Tongue (tissue), 2 donors: ENCODE data around the gene ADAMTS14. TPM values are rescaled to one million over a fixed set of nuclear protein-coding genes. Genes with fewer than 3 reads are reported as not detected.

Source experiments
- DNase-seq: peaks from one replicate; pipeline ENCODE4 v3.0.0-alpha.2; 2015
- total RNA-seq: library from RNA; depleted of rRNA; stranded (reverse); fragments of >200 nt; gene quantifications from one replicate; pipeline ENCODE4 v1.2.3, GENCODE V29; 2014

The ADAMTS14 gene
- total RNA-seq, 1 donor from 2014 or later: 12.6 TPM

DNA sequence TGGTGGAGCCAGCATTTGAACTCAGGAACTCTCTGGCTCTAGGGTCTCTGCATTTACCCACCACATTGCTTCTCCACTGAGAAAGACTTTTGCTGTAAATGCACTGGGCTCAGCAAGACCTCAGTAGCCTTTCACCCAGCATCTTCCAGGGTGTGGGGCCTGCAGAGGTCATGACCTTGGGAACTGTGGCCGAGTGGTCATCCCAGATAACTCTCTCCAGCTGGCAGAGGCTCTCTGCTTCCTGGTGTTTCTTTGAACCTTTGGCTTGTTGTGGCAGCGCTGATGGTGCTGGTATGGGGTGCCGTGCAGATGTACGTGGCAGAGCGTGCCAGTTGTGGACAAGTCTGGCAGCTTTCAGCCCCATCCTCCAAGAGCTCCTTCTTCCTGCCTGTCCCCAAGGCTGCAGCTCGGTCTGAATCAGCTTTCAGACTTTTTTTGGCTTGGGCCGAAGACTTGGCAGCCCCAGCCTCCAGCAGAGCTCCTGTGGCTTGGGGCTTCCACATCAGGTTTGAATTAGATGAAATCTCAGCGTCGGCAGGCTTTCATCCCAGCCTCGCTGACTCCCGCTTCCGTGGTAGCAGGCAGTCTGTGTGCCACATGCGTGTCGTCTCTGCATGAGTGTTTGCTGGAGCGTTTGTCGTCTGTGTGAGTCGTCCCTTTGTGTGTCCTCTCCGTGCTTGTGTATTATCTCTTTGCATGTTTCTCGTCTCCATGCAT lies 21.5 kb downstream of the ADAMTS14 start:
- peak; percentile 78 for DNase-seq

DNA sequence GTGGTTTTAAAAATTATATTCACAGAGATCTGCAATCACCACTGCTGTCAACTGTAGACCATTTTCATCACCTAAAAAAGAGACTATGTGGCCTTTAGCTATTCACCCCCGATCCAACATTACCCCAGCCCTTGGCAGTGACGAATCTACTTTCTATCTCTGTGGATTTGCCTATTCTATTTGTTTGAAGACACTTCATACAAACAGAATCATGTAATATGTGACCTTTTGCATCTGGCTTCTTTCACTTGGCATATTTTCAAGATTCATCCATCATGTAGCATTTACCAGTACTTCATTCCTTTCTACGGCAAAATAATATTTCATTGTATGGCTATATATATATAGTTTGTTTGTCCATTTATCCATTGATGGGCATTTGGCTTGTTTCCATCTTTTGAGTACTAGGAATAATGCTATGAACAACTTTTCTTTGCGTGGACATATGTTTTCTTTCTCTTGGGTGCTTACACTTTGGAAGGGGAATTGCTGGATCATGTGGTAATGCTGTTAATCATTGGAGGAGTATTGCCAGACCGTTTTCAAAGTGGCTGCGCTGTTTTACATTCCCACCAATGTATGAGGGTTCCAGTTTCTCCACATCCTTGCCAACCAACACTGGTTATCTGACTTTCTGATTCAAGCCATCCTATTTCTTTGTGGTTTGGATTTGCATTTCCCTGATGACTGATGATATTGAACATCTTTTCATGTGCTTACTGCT lies 22.3 kb downstream of the ADAMTS14 start:
- peak; percentile 58 for DNase-seq

DNA sequence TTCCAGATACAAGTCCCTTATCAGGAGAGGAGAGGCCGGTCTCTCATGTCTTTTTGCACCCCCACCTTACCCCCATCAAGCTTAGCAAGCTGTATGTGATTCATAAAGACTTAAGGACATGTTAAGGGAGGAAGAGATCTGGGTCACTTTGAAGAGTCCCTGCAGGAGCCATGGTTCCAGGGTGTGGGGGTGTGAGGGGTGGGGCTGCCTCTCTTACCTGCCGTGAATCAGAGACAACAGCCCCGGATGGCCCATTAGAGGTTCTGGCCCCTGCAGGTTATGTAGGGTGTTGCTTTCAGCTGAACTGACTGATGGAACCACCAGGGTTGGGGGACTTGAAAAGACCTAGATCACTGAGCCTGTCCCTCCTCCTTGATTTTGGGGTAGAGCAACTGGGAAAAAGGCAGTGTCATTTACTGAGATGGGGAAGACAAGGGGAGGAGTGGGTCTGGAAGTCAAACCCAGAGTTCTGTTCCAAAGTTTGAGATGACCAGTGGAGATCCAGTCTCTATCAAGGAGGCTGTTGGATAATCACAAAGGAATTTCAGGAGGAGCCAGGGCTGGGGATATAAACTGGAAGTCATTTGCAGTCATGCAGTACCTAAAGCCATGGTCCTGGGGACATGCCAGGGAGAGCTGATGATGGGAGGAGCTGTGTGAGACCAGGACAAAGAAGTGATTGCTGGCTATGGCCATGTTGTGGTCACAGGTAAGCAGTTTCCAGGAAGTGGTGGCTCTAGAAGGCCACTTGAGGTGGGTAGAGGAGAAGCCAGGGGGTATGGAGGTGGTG lies 23.1 kb downstream of the ADAMTS14 start:
- DNase-seq: no peak

DNA sequence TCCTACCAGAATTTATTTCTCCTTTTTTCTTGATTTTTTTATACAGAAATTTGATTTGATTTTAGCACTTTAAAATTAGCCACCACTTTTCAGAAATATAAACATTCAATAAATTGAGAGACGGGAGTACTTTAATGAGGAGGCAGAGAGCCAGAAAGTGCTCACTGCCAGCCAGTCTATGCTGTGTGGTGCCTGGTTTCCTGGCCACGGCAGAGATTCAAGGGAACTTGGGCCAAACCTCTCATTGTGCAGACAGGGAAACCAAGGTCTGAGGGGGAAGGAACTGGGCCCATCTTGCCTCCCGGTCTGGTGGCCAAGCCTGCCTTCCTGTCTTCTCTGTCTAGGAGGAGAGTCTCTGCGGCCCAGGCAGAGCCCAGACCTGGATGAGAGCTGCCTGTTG lies 25.9 kb downstream of the ADAMTS14 start:
- no peak for DNase-seq

DNA sequence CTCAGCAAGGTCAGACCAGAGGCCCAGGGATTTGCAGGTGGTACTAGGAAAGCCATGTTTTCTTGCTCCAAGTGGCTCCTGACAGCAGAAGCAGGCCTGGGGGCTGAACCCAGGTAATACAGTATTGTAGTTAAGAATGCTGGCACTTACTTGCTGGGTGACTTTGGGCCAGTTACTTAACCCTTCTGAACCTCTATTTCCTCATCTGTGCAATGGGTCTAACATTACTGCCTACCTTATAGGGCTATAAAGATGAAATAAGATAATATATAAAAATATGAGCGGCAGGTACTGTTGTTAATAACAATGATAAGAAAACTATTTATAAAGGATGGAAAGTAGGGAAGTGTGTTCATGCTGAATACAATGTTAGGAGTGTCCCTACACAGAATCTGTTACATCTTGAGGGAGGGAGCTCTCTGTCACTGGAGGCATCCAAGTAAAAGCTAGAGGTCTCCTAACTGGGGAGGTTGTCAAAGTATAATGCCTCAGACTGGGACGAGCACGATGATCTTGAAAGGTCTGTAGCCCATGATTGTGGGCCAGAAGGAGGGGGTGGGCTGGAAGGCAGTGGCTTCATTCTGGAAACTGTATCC lies 26.9 kb downstream of the ADAMTS14 start:
- DNase-seq: no peak

DNA sequence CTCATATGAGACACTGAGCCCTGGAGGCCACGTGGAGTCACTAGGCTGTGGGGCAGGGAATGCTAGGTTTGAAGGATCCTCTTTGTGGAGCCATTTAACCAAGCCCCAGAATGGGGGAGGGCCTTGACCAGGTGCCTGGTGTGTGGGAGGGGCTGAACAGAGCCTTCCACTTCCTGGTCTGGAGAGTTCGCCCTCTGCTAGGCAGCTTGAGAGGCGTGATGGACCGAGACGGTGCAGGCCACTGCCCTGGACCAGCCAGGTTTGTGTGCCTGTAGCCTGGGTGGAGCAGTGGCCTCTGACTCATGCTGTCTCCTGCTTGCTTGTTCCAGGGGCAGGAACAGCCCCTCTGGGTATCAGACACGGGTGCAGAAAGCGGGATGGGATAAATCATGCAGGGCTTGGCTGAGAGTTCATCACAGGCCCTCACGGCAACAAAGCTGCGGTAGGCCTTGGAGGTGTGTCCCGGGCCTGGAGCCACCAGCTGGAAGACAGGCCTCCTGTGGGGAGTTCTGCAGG lies 27.4 kb downstream of the ADAMTS14 start:
- DNase-seq: no peak

DNA sequence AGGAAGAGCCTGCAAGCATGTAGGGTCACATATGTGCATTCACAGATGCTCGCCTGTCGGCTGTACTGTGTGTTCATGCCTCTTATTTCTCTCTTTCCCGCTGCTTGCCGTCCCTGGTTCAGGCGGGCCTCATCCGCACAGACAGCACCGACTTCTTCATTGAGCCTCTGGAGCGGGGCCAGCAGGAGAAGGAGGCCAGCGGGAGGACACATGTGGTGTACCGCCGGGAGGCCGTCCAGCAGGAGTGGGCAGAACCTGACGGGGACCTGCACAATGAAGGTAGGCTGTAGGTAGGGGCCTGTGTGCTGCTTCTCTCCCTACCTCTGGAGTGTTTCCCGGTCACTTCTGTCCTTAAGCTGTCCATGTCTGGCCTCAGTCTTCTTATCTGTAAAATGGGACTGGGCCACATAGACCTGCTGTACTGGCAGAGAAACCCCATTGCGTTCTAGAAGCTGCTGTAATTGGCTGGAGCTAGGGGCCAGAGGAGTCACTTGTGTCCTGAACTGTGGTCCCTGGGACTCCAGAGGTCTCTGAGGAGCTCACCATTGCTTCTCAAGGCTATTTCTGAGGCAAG lies 30.0 kb downstream of the ADAMTS14 start:
- DNase-seq: no peak

DNA sequence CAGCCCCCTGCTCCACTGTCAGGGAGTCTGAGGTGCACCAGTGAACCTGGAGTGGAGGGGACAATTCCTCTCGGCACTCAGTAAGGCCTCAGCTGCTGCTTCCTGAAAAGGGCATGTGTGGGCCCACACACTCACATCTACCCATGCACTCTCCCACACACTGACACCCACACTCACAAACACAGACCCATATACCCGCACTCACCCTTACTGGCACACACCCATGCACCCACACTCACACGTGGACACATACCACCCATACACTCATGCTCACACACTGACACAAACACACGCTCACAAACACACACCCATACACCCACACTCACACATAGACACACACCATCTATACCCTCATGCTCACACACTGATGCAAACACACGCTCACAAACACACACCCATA lies 31.9 kb downstream of the ADAMTS14 start:
- DNase-seq: no peak

DNA sequence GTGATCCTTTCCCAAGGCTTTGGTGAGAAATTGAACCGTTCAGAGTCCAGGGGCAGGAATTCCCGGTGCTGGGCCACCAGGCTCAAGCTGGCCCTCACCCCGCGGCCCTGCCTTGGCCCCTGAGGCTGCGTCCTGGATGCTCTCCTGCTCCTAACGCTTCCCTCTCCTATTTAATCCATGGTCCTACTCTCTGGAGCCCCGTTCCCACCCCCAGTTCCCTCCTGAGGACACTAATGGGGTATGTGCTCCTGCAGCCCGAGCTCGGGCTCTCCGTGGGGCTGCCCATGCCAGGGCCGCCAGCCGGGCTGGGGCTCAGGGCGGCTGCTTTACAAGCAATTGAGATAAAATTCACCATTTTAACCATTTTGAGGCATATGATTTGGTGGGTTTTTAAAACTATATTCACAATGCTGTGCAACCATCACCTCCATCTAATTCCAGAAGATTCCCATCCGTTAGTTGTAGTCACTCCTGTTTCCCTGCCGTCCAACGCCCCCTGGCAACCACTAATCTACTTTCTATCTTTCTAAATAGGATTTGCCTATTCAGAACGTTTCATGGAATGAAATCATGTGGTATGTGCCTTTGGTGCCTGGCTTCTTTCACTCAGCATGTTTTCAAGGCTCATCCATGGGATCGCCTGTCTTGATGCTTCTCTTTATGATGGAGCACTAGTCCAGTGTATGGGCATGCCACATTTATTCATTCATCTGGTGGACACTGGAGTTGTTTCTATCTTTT lies 33.0 kb downstream of the ADAMTS14 start:
- no peak for DNase-seq

DNA sequence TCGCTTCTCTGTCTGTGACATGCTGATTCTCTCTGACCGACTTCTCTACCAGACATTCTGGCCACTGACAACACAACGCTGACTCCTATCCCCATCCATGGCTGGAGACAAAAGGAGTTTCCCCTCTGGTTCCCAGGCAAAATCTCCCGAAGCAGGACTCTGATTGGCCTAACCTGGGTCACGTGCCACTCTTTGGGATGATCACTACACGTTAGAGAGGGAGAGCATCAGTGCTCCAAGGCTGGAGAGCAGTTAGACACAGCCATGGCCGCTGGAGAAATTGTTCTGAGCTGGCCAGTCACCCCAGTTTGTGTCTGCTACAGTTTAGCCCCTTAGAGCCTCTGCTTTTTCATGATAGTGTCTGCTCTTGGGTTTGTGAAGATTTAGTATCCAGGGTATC lies 38.9 kb downstream of the ADAMTS14 start:
- DNase-seq: no peak

DNA sequence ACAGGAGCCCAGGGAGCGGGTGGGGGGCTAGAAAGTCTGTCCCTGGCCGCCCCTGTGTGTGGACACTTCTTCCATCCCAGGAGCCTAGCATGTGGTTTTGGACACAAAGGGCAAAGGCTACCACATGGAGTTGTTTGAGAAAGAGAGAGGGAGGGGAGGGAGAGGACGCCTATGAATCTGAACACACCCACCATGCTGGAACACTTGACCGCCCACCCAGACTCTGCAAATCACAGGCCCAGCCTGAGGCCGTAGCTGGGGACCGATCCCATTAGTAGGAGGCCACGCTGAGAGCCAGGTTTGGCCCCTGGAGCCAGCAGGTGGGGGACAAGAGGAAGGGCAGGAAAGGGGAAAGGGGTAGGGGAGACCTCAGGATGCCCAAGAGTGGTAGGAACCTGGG lies 39.6 kb downstream of the ADAMTS14 start:
- DNase-seq: no peak

DNA sequence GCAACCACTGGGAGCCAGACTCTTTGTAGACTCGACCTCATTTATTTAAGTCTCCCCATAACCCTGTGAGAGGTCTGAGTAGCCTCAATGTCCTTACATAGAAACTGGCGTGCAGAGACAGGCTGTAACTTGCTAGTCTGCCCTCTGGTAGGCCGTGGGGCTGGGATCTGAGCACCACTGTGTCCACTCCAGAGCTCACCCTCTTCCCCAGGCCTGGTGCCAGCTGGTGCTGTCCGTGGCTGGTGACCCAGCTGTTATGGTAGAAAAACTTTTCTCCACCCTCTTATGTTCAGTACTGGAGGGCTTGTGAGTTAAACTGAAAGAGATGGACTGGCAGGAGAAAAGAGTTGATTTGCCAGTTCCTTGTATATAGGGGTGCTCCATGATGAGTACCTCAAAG lies 41.9 kb downstream of the ADAMTS14 start:
- peak; percentile 43 for DNase-seq

DNA sequence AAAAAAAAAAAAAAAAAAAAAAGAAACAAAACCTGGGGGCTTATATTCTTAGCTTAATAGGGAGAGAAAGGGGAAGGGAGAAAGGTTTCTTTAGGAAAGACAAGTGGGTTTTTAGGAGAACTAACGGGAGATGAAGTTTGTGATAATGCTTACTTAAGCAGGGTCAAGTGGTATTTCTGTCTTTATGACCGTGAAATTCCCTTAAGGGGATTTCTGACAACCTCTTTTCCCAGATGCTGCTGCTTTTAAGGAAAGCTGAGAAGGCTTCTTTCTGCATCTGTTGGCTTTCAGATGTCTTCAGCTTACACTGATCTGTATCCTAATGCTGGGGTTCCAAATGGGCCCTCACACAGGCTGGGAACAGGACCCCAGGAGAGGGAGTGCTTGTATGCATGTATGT lies 42.6 kb downstream of the ADAMTS14 start:
- no peak for DNase-seq

DNA sequence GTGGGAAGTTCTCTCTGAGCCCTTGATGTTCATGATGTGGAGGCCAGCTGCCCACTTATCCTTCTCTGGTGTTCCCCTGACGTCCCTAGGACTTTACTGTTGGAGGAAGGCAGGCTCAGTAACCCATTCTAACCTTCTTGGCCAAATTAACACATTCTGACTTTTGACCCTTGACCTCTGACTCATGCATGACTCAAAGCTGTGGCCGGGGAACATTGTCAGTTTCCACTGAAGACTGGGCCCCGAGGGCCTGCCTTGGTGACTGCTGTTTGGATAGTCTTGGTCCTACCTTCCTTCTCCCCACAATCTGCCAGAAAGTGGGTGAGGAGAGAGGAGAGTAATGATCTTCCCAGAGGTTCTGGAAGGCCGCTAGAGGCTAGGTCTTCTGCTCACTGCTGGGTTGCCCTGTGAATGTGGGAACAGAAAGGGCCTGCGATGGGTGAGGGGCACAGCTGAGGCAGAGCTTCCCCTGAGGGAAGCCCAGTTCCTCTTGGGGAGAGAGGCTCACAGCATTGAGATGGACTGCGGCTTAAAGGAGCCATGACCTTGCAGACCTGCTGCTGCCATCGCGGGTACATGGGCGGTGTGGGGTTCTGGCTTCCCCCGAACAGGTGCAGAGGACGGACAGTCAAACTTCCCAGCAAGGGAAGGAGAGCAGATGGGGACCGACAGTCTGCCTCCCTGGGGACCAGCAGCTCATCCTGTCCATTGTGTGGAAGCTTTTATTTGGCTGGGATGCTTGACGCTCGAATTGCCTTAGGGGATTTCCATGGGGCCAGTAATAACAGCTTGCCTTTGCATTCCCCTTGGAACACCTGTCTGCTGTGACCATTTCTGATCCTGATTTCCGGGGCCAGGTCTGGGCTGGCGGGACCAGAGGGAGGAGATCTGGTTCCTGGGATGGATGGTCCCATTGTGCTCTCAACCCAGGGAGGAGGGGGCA lies 43.8 kb downstream of the ADAMTS14 start:
- peak; percentile 28 for DNase-seq

DNA sequence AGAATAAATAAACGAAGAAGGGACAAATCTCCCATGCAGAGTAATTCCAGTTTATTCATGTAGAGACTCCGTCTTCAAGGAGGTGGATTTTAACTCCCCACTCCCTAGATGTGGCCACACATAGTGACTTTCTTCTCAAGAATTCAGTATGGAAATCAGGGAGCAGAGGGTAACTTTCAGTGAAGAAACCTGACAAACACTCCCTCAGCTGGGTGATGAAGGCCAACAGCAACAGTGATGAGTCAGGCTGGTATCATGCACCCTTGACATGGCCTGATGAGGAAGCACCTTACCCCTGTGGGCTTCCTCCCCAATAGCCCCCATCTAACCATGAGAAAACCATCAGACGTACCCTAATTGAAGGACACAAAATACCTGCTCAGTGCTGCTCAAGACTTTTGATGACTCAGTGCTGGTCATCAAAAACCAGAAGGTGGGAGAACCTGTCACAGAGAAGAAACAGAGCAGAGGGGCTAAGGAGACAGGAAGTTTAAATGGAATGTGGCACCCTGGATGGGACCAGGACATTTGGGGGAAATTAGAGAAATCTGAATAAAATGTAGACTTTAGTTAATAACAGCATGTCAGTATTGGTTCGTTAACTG lies 50.6 kb downstream of the ADAMTS14 start:
- DNase-seq: no peak

DNA sequence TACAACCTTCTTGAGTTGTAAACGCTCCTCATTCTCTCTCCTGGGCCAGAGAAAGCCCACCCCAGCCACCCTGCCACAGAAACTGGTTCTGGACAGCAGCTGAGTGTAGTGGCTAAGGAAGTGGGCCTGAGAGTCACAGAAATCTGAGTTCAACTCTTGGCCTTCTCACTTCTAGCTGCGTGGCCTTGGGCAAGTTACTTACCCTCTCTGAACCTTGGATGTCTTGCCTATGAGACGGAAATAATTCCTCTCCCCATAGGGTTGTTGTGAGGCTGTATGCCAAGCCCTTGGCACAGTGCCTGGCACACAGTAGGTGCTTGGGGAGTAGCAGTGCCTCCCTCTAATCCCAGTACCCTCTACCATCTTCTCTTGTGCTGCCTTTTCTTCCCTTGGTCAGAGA lies 51.5 kb downstream of the ADAMTS14 start:
- no peak for DNase-seq

DNA sequence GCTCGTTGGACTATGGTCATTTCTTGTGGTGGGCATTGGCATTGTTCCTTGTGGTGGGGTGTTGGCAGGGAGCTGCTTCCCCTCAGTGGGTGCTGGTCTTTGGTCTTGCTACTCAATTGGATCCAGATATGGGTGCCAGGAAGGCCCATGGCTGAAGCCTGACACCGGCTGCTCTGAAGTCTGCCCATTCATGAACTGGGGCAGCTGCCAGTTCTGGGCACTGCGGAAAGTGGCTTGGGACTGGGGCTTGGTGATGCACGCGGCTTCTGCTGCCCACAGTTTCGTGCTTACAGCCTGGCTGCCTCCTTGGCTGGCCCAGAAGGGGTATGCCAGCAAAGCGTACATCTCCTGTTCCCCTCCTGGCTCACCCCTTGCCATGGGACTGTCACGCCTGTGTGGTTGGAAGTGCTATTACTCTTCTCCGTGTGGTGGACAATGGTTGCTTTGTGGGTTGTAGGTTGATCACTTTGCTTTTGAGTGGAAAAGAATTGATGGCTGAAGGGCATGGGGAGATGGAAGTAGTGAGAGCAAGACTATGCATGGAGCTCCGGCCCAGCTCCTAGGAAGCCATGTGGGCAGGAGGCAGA lies 54.7 kb downstream of the ADAMTS14 start:
- DNase-seq: no peak

DNA sequence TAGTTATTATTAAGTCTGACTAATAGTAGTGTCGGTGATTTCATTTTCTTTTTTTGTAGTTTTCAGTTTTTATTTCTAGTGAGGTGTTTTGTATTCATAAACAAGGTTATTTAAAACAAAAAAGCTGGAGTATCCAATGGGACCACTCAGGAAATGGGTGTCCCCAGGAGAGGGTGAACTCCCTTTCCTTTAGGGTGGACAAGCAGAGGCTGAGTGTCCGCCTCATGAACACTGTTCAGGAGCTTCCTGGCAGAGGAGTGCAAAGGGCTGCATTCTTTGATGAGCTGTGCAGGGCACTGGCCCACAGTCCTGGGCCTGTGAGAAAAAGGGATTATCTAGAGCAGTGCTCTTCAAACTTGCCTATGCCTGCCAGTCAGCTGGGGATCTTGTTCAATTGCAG lies 56.0 kb downstream of the ADAMTS14 start:
- DNase-seq: no peak

DNA sequence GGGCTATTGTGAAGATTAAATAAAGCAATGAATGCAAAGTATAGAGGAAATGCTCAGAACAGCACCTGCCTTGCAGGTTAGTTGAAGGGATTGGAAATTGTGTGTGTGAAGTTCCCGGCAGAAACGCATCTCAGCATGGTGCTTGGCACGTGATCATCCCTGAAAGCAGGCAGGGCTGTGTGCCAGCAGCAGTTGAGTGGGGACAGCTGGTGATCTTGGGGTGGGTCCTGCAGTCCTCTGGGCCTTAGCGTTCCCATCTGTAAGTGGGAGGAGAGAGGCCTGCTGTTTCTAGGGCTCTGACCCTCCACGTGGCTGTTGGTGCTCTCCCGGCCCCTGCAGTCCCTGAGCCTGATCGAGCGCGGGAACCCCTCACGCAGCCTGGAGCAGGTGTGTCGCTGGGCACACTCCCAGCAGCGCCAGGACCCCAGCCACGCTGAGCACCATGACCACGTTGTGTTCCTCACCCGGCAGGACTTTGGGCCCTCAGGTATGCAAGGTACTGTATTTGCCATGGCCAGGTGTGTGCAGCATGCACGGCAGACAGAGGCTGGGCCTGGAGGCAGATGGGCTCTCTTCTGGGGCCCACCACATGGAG lies 57.6 kb downstream of the ADAMTS14 start:
- DNase-seq: peak; percentile 91
